ENCODE measurements around the gene RGL4.
"Not testable (repeated sequence)": the region's sequence is repeated elsewhere in the genome, so short reads cannot be mapped to it uniquely, and the experiment has no call there.

RGL4 gene

GRCh38 chr22:23698673-23699235, 7.9 kb downstream of the RGL4 start:
- DNase-seq, result no peak

GRCh38 chr22:23700706-23701105, 9.9 kb downstream of the RGL4 start:
- DNase-seq, result no peak

- no peak for DNase-seq
These were observed 13.2 kb downstream of the RGL4 start for GRCh38 chr22:23704062-23704461.

GRCh38 chr22:23704829-23705228, 14.0 kb downstream of the RGL4 start:
- no peak for DNase-seq

- DNase-seq, result no peak
These were observed 14.5 kb downstream of the RGL4 start for GRCh38 chr22:23705358-23705757.

GRCh38 chr22:23708270-23708669, 17.5 kb downstream of the RGL4 start:
- DNase-seq, result no peak

- DNase-seq, result no peak
These were observed 18.3 kb downstream of the RGL4 start for GRCh38 chr22:23709107-23709506.

GRCh38 chr22:23712256-23712655, 21.4 kb downstream of the RGL4 start:
- no peak for DNase-seq

- DNase-seq, result no peak
These were observed 23.1 kb downstream of the RGL4 start for GRCh38 chr22:23713696-23714595.

GRCh38 chr22:23714596-23715578, 24.1 kb downstream of the RGL4 start:
- DNase-seq, result no peak

- no peak for DNase-seq
These were observed 25.1 kb downstream of the RGL4 start for GRCh38 chr22:23715806-23716375.

GRCh38 chr22:23716811-23717801, 26.3 kb downstream of the RGL4 start:
- peak; percentile 66 to 94 for DNase-seq

- no peak for DNase-seq
These were observed 27.8 kb downstream of the RGL4 start for GRCh38 chr22:23718371-23719165.

GRCh38 chr22:23720855-23721254, 30.0 kb downstream of the RGL4 start:
- DNase-seq, result no peak

- no peak for DNase-seq
These were observed 31.3 kb downstream of the RGL4 start for GRCh38 chr22:23722160-23722559.

GRCh38 chr22:23722724-23723123, 31.9 kb downstream of the RGL4 start:
- DNase-seq, result no peak

- not testable (repeated sequence) for DNase-seq
These were observed 37.3 kb downstream of the RGL4 start for GRCh38 chr22:23728108-23728507.

GRCh38 chr22:23737696-23738095, 46.9 kb downstream of the RGL4 start:
- no peak for DNase-seq

- DNase-seq, result no peak
These were observed 51.9 kb downstream of the RGL4 start for GRCh38 chr22:23742505-23743264.

- DNase-seq, result peak in 1 of 2 experiments; percentile 41
These were observed 52.5 kb downstream of the RGL4 start for GRCh38 chr22:23743303-23743705.
